Measurements from ENCODE around the gene CNIH4. TPM values are rescaled to one million over a fixed set of nuclear protein-coding genes. Genes with fewer than 3 reads are reported as not detected.

CNIH4 gene
- total RNA-seq, 1 experiment from 2014 or later: 53.8 TPM

GRCh38 chr1:224405604-224405970 lies 48.9 kb downstream of the CNIH4 start:
- ChIA-PET CTCF (no interaction called here), POLR2A (no interaction called here)
- DNase-seq (ENCODE audit: low read depth, low spot score) (no peak), ATAC-seq (no peak)
- Histone ChIP-seq H3K27ac (ENCODE audit: low read length) (no peak overlapping the region), H3K27me3 (ENCODE audit: control insufficient read depth, insufficient read depth, low read length) (no peaks in the 10 kb centered on the region), H3K9me3 (ENCODE audit: control insufficient read depth, insufficient read depth, low read depth, low read length) (no peaks in the 10 kb centered on the region), H3K4me1 (ENCODE audit: control insufficient read depth, insufficient read depth, low read length) (0 out of 2 replicates have a peak, but pooled peaks cover 2% of the 10 kb centered on the region), H3K4me3 (ENCODE audit: low read depth in 2 of 2, low read length in 2 of 2) (no peak overlapping the region), H3K36me3 (ENCODE audit: control insufficient read depth, insufficient read depth, low read length) (peaks cover 57% of the 10 kb centered on the region)
- TF ChIP-seq REST (IDR thresholded peaks at IDR 0.05; ENCODE audit: insufficient read depth in 1 of 2, low read depth in 2 of 2, low read length in 1 of 2) (no peak), CTCF (IDR thresholded peaks at IDR 0.05) (no peak), POLR2AphosphoS5 (IDR thresholded peaks at IDR 0.05; ENCODE audit: low read depth, low read length) (no peak), SIN3A (IDR thresholded peaks at IDR 0.05; ENCODE audit: borderline replicate concordance, insufficient read depth, low read depth, low read length) (no peak), TCF7L2 (IDR thresholded peaks at IDR 0.05; ENCODE audit: low read depth, low read length) (no peak)
- intact Hi-C loops (cut with micrococcal nuclease; ENCODE audit: unreplicated experiment): no loop called here
- BruUV-seq (replicated peaks): no TSS peak
- in situ Hi-C loops (cut with HindIII; ENCODE audit: low pct_unique_long_range_greater_than_20kb, low sequenced_read_pairs): no loop called here

- ChIA-PET POLR2A (no interaction called here), CTCF (no interaction called here)
- Histone ChIP-seq H3K4me1 (ENCODE audit: control insufficient read depth, insufficient read depth, low read length) (0 out of 2 replicates have a peak, but pooled peaks cover 2% of the 10 kb centered on the region), H3K27ac (ENCODE audit: low read length) (no peak overlapping the region), H3K9me3 (ENCODE audit: control insufficient read depth, insufficient read depth, low read depth, low read length) (no peaks in the 10 kb centered on the region), H3K4me3 (ENCODE audit: low read depth in 2 of 2, low read length in 2 of 2) (no peak overlapping the region), H3K36me3 (ENCODE audit: control insufficient read depth, insufficient read depth, low read length) (peaks cover 58% of the 10 kb centered on the region), H3K27me3 (ENCODE audit: control insufficient read depth, insufficient read depth, low read length) (no peaks in the 10 kb centered on the region)
- intact Hi-C loops (cut with micrococcal nuclease; ENCODE audit: unreplicated experiment) (no loop called here), in situ Hi-C loops (cut with HindIII; ENCODE audit: low pct_unique_long_range_greater_than_20kb, low sequenced_read_pairs) (no loop called here)
- DNase-seq (ENCODE audit: low read depth, low spot score): no peak
- no TSS peak for BruUV-seq (replicated peaks)
- ATAC-seq: no peak
- no peak for TF ChIP-seq REST (IDR thresholded peaks at IDR 0.05; ENCODE audit: insufficient read depth in 1 of 2, low read depth in 2 of 2, low read length in 1 of 2)
- TF ChIP-seq SIN3A (IDR thresholded peaks at IDR 0.05; ENCODE audit: borderline replicate concordance, insufficient read depth, low read depth, low read length): no peak
- no peak for TF ChIP-seq TCF7L2 (IDR thresholded peaks at IDR 0.05; ENCODE audit: low read depth, low read length)
- no peak for TF ChIP-seq CTCF (IDR thresholded peaks at IDR 0.05)
- TF ChIP-seq POLR2AphosphoS5 (IDR thresholded peaks at IDR 0.05; ENCODE audit: low read depth, low read length): no peak
Observed at GRCh38 chr1:224406216-224406615, 49.5 kb downstream of the CNIH4 start.
